Measurements from ENCODE around the gene RTF1.
"Not testable (repeated sequence)": the region's sequence is repeated elsewhere in the genome, so short reads cannot be mapped to it uniquely, and the experiment has no call there.

The RTF1 gene

DNA sequence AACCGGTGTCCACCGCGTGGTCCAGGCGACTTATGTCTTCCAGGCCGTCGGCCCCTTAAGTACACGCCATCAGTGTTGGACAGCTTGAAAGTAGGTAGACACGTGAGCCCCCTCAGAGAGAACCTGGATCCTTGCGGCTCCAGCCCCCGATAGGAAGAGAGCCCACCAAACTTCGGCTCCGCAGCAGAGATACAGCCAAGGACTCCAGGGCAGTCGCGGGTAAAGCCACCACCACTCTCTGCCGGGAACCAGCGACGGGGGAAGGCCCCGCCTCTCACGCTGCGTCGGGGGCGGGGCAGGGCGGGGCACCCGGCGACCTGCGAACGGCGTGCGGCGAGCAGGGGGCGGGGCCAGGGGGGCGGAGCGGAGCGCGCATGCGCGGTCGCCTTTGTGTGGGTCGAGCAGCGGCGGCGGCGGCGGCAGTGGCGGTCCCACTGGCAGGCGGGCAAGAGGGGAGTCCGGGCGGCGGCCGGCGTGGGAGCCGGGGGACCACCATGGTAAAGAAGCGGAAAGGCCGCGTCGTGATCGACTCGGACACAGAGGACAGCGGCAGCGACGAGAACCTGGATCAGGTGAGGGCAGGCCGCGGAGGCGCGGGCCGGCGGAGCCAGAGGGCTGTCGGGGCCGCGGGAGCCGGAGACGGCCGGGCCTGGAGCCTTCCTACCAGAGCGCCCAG lies at the start of gene RTF1:
Gene RTF1, plus strand, starts transcription at position 354 of the 676 bp plus-strand sequence. Its CDS starts 21 bp downstream, at position 375.
- DNase-seq (ENCODE audit: low read depth in 1 of 2, low spot score in 1 of 2): peak; percentile 97 to 99

DNA sequence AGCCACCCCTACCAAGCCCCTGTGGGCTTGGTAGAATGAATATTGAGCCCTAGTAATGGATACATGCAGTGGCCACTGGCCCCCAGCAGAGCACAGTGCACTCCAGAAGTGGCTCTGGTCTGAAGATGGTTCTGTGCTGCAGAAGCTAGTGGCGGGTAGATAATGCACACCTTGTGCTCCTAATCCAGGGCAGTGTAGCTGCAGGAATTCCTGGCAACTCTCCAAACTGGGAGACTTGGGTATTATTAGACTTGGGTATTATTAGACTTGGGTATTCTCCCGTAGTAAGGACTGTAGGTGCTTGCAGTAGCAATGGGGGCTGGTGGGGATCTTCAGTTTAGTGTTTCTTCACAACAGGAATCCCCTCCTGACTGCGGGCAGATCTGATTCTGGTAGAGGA lies 49.5 kb upstream of the RTF1 start:
- no peak for DNase-seq (ENCODE audit: low read depth in 1 of 2, low spot score in 1 of 2)

DNA sequence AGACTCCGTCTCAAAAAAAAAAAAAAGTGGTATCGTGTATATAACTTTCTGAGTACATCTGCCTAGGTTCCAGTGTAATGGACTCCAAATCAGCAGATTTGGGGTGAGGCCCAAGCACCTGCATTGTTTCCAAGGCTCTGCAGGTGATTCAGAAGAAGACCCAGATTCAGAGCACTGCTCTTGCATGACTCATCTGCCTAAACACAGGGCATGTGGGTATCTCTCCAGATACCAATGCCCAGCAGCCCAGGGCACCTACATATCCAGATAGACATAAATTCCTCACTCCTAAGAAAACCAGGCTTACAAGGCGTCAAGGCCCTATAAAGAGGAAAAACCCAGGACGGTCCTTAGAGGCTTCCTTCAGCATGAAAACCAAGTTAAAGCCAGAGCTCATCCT lies 38.9 kb upstream of the RTF1 start:
- DNase-seq (ENCODE audit: low read depth in 1 of 2, low spot score in 1 of 2): no peak

- not testable (repeated sequence) for DNase-seq (ENCODE audit: low read depth in 1 of 2, low spot score in 1 of 2)
These were observed 32.7 kb upstream of the RTF1 start for GRCh38 chr15:41383974-41384749.

DNA sequence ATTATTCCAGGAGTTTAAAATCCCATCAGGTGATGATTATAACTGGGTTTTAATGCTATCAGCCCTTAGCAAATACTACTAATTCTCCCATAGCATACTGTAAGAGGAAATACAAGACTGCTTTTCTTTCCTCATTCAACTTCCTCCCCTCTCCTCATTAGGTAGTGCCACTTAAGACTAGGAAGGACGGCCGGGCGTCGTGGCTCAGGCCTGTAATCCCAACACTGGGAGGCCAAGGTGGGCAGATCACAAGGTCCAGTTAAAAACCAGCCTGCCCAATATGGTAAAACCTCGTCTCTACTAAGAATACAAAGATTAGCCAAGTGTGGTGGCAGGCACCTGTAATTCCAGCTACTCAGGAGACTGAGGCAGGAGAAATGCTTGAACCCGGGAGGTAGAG lies 29.2 kb upstream of the RTF1 start:
- no peak for DNase-seq (ENCODE audit: low read depth in 1 of 2, low spot score in 1 of 2)

DNA sequence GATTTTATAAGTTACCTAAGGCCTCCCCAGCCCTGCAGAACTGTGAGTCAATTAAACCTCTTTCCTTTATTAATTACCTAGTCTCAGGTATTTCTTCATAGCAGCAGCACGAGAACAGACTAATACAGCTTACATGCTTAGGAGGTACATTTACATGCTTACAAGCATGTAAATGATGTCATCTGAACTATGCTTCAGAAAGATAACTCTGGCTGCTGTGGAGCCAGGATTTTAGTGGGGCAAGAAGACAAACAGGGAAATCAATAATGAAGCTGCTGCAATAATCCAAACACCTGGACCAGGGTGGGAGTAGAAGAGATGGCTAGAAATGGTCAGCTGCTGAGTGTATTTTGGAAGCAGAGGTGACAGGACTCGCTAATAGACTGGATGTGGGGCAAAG lies 24.2 kb upstream of the RTF1 start:
- no peak for DNase-seq (ENCODE audit: low read depth in 1 of 2, low spot score in 1 of 2)

DNA sequence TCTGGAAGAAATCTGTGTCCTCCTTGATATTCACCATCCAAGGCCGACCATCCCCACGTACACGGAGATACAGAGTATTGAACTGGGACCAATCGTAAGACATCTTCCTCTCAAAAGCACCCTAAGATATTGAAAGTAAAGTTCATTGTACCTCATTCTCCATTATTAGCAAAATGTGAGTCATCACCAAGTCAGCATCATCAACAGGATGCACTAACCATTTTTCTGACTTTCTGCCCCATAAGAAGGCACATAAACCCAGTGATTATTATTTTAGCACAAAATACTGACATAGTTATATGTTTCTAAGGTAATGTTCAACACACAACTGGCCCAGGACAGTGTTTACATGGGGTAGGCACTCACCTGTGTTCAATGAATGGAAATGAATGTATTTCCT lies 22.0 kb upstream of the RTF1 start:
- DNase-seq (ENCODE audit: low read depth in 1 of 2, low spot score in 1 of 2): no peak

DNA sequence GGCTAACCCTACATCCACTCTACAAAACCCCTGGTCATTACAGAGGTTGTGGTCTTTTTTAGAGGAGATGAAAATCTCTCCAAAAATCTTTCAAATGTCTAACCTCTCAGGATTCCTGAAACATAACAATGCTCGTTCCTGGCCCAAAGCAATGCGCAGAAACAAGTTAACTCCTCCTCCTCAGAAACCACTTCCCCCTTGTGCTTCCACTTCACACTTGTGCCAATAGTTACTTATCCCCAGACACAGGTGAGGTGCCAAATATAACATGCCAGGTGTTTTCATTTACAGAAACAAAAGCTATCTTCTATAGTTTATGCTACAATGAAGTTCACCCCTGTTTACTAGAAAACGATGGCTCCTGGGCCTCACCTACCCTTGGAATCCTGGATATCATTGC lies 20.8 kb upstream of the RTF1 start:
- DNase-seq (ENCODE audit: low read depth in 1 of 2, low spot score in 1 of 2): no peak

DNA sequence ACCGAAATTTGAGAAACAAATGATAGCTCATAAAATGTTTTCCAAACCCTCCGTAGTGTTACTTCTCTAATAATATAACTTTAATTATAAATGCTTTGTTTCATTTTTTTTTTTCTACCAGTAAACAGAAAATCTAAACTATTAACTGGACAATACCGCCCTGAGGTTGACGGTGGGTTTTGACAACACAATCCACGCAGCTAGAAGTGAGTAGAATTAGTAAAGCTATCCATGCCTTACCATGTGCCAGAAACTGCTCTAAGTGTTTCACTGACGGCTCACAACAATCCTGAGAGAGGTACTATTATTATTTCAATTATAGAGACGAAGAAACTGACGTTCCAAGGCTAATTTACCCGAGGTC lies 15.0 kb upstream of the RTF1 start:
- DNase-seq (ENCODE audit: low read depth in 1 of 2, low spot score in 1 of 2): no peak

DNA sequence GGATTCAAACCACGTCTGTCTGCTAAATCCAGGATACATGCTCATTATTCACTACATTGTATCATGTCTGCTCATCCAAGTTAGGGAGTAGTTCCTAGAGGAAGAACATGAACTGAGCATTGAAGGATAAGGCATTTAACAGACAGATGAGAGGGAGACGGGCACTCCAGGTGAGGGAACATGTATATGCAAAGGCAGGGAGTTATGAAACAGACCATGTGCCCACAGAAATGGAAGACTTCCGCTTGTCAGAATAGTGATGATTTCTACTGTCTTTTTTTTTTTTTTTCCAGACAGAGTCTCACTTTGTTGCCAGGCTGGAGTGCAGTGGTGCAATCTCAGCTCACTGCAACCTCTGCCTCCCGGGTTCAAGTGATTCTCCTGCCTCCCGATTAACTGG lies 9.6 kb upstream of the RTF1 start:
- DNase-seq (ENCODE audit: low read depth in 1 of 2, low spot score in 1 of 2): no peak

DNA sequence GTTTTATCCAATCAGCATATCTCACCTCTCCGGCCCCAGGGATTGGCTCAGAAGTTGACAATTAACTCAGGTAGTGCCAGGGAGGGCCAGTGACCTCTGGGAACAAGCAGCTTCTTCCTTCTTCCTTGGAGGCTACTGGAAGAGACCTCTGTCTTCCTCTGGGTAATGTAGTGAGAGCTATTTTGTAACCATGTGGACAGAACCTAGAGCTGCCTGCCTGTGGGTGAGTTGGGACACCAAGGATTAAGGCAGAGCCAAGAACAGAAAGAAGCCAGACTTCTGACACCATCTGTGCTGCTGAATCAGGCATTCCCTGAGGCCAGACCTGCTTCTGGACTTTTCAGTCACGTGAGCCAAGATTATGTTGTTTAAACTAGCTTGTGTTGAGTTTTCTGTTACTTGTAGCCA lies 8.7 kb upstream of the RTF1 start:
- no peak for DNase-seq (ENCODE audit: low read depth in 1 of 2, low spot score in 1 of 2)

- no peak for DNase-seq (ENCODE audit: low read depth in 1 of 2, low spot score in 1 of 2)
These were observed 5.9 kb upstream of the RTF1 start for GRCh38 chr15:41411031-41411430.

DNA sequence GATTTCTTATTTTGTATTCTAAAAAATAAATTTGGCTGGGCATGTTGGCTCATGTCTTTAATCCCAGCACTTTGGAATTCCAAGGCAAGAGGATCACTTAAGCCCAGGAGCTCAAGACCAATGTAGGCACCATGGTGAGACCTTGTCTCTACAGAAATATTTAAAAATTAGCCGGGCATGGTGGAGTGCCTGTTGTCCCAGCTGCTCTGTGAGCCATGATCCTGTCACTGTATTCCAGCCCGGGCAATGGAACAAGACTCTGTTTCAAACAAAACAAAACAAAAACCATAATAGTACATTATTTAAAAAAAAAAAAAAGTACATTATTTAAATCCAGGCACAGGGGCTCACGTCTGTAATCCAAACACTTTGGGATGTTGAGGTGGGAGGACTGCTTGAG lies 5.5 kb upstream of the RTF1 start:
- no peak for DNase-seq (ENCODE audit: low read depth in 1 of 2, low spot score in 1 of 2)

DNA sequence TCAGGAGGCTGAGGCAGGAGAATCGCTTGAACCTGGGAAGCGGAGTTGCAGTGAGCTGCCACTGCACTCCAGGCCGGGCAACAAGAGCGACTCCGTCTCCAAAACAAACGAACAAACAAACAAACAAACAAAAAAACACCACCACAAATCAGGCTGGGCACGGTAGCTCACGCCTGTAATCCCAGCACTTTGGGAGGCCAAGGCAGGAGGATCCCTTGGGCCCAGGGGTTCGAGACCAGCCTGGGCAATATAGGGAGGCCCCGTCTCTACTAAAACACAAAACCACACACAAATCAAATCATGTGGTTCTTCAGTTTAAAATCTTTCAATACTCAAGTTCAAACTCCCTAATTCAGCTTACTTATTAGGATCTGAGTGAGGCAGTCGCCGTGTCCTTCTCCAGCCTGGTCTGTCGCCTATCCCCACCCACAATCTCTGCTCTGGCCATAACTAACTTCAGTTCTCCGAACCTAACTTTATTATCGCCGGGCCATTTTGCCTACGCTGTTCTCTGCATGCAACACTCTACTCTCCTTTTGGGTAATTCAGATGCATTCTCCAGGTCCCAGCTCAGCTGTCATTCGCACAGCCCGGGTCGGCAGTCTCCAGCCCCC lies 660 bp upstream of the RTF1 start:
- no peak for DNase-seq (ENCODE audit: low read depth in 1 of 2, low spot score in 1 of 2)

DNA sequence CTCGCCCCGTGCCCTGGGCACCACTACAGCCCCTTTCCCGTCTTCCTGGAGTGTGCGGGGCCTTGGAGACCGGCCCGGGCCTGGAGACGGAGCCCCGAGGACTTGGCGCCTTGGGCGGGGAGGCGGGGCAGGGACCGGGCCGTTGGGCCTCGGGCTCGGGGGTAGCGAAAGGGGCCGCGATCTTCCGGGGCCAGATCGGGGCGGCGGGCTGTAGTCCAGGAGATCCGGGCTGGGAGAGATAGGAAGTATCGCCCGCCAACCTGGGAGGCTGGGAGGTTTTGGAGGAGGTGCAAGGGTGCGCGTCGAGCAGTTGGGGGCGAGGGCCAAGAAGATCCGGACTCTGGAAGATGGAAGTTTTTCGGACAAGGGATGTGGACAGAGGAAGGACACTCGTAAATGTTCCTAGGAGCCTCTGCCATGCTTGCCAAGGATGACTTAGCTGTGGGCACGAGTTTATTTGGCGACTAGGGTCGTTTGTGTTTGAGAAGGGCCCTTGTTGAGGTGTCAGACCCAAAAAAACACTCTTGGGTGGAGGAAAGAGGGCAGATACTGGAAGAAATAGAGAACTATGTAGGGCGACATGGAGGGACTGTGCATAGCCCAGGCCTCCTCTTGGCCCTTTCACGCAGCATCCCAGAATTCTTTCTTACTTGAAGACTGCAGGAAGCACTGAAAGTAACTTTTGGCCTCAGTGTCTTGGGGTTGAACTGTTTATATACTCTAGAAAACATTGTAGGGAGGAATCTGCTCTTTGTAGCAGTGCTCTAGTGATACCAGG lies 712 bp downstream of the RTF1 start:
- DNase-seq (ENCODE audit: low read depth in 1 of 2, low spot score in 1 of 2): peak in 1 of 2 donors; percentile 21

DNA sequence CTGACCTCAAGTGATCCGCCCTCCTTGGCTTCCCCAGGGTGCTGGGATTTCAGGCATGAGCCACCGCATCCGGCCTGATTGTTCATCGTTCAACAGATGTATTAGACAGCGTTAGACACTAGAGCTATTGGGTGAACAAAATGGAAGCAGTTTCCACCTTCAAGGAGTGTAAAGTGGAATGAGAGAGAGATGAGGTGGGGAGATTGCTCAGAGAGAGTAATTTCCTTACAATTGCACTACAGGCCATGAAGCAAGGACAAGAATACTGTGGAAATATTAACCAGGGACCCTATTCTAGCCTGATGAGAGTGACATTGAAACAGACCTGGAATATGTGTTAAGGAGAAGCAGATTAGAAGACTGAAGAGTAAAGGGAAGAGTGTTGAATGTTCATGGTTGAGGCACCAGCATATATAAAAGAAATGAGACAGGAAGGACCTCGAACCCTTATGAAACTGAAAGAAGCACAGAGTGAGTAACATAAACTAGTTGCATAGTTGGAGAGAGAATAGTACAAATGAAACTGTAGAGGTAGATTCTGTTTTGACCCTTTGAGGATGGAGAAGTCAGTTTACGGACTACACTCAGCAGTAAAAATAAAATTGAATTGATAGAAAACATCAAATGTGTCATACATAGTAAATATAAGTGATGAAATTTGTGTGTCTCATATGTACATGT lies 7.2 kb downstream of the RTF1 start:
- no peak for DNase-seq (ENCODE audit: low read depth in 1 of 2, low spot score in 1 of 2)

GRCh38 chr15:41424809-41425208 lies 7.9 kb downstream of the RTF1 start:
- no peak for DNase-seq (ENCODE audit: low read depth in 1 of 2, low spot score in 1 of 2)

DNA sequence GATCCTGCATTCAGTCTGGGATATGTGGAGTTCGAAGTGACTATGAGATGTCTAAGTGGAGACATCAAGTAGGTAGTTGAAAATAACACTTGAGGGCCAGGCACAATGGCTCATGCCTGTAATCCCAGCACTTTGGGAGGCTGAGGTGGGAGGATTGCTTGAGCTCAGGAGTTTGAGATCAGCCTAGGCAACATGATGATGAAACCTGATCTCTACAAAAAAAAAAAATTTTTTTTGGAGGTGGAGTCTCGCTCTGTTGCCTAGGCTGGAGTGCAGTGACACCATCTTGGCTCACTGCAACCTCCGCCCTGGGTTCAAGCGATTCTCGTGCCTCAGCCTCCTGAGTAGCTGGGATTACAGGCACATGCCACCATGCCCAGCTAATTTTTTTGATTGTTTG lies 9.0 kb downstream of the RTF1 start:
- not testable (repeated sequence) for DNase-seq (ENCODE audit: low read depth in 1 of 2, low spot score in 1 of 2)

GRCh38 chr15:41429003-41429890 lies 12.4 kb downstream of the RTF1 start:
- DNase-seq (ENCODE audit: low read depth in 1 of 2, low spot score in 1 of 2): no peak
